PC-9 (cell line): ENCODE data around the gene ZNF33B. TPM values are rescaled to one million over a fixed set of nuclear protein-coding genes. Genes with fewer than 3 reads are reported as not detected.

Experiments used
- BruUV-seq: library from RNA; stranded (reverse); fragments of 400-500 nt; replicated peaks from 2 replicates; lab custom pipeline; 2021; lab: Mats Ljungman, UMichigan
- CTCF ChIA-PET: fragments of 300-600 bp; sonication (Branson Sonifier 250); formaldehyde crosslinking; loops from one replicate; lab custom pipeline; 2022; ENCODE audit warnings: antibody characterized with exemption; lab: Charles Lee
- POLR2A ChIA-PET: fragments of 300-600 bp; sonication (Branson Sonifier 250); formaldehyde crosslinking; loops from one replicate; lab custom pipeline; 2022; ENCODE audit warnings: antibody characterized with exemption; ENCODE audit not compliant: unreplicated experiment; lab: Charles Lee
- DNase-seq, 2 experiments: peaks; one replicate each; pipeline versions ENCODE4 v3.0.0 to v3.0.0-alpha.2; 2015 to 2022; ENCODE audit warnings: mixed read lengths in 1 of 2
- H2AFZ ChIP-seq: fragments of 200-600 bp; sonication (generic); 2 replicates; pipeline ENCODE4 v1.8.1; 2017; ENCODE audit warnings: antibody characterized with exemption
- H3F3A ChIP-seq: fragments of 200-600 bp; sonication (generic); 2 replicates; pipeline ENCODE4 v1.8.1; 2017; ENCODE audit warnings: antibody characterized with exemption, mild to moderate bottlenecking, low read depth; ENCODE audit not compliant: insufficient read depth
- H3K27ac ChIP-seq: fragments of 200-600 bp; sonication (generic); 2 replicates; pipeline ENCODE4 v1.6.1; 2016; ENCODE audit warnings: mixed run types
- H3K27me3 ChIP-seq: fragments of 200-600 bp; sonication (generic); 2 replicates; pipeline ENCODE4 v1.6.1; 2016; ENCODE audit warnings: low read depth, mixed run types; ENCODE audit not compliant: insufficient read depth
- H3K36me3 ChIP-seq: fragments of 200-600 bp; sonication (generic); 2 replicates; pipeline ENCODE4 v1.6.1; 2016; ENCODE audit warnings: low read depth, mixed run types
- H3K4me1 ChIP-seq: fragments of 200-600 bp; sonication (generic); replicated peaks from 2 replicates; pipeline ENCODE4 v1.6.1; 2016; ENCODE audit warnings: mixed run types; ENCODE audit not compliant: insufficient read depth
- H3K4me2 ChIP-seq: fragments of 200-600 bp; sonication (generic); 2 replicates; pipeline ENCODE4 v1.6.1; 2017; ENCODE audit warnings: mixed run types
- H3K4me3 ChIP-seq: fragments of 200-600 bp; sonication (generic); 2 replicates; pipeline ENCODE4 v1.6.1; 2016; ENCODE audit warnings: mixed run types
- H3K79me2 ChIP-seq: fragments of 200-600 bp; sonication (generic); 2 replicates; pipeline ENCODE4 v1.6.1; 2017; ENCODE audit warnings: low read depth, mixed run types
- H3K9me2 ChIP-seq: fragments of 200-600 bp; sonication (generic); 2 replicates; pipeline ENCODE4 v1.8.1; 2017; ENCODE audit warnings: mild to moderate bottlenecking; ENCODE audit not compliant: insufficient read depth
- H3K9me3 ChIP-seq: fragments of 200-600 bp; sonication (generic); 2 replicates; pipeline ENCODE4 v1.8.1; 2016; ENCODE audit warnings: low read depth; ENCODE audit not compliant: insufficient read depth
- H4K20me1 ChIP-seq: fragments of 200-600 bp; sonication (generic); 2 replicates; pipeline ENCODE4 v1.8.1; 2017; ENCODE audit not compliant: insufficient read depth
- EZH2 ChIP-seq: fragments of 200-600 bp; sonication (generic); IDR thresholded peaks from 2 replicates; pipeline ENCODE4 v1.8.0; 2017; ENCODE audit warnings: antibody characterized with exemption, low read depth
- intact Hi-C: fragments of 100-400 bp; cut with micrococcal nuclease; formaldehyde crosslinking; loops from one replicate; pipeline ENCODE4 v1.10.0; 2022; ENCODE audit not compliant: unreplicated experiment
- total RNA-seq: library from RNA; stranded (reverse); gene quantifications from 2 replicates; pipeline ENCODE4 v1.2.3, GENCODE V29; 2021
- TF ChIP-seq, protein P1 (sequence below): fragments of 200-600 bp; sonication (generic); conservative IDR thresholded peaks from 2 replicates; pipeline ENCODE4 v1.6.1; 2017; ENCODE audit warnings: mixed run types, antibody characterized with exemption, mild to moderate bottlenecking, moderate library complexity

ZNF33B gene
- total RNA-seq, 1 experiment from 2014 or later, result 28.4 TPM

DNA sequence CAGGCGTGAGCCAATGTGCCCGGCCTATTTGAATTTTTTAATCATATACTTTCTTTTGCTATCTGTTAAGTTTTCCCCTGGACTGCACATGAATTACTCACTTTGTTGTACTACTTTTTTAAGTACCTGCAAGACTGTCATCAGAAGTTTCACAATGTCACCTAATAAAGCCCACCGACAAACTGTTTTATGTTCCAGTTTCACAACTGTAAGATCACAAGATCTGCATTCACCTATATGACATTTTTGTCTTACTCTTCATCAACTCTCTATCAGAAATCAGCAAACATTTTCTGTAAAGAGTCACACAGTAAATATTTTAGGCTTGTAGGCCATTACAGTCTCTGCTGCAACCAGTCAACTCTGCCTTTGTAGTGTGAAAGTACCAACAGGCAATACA, 88.5 kb downstream of the ZNF33B start:
- intact Hi-C loops, result loop anchor here (10.0 kb wide), 1 partner anchor 1025 kb away; the partner anchor contains the start of gene ZNF239
- H4K20me1 ChIP-seq, result no peaks in the 10 kb centered on the region
- no peak for DNase-seq
- H3K27ac ChIP-seq, result no peak overlapping the region
- H3K9me2 ChIP-seq, result no peaks in the 10 kb centered on the region
- H2AFZ ChIP-seq, result no peak overlapping the region
- H3K4me2 ChIP-seq, result no peak overlapping the region
- H3K4me3 ChIP-seq, result no peak overlapping the region
- peaks cover 10% of the 10 kb centered on the region; the same call in 1 of the 2 replicates for H3K36me3 ChIP-seq
- peaks cover 7% of the 10 kb centered on the region; the same call in 1 of the 2 replicates for H3K79me2 ChIP-seq
- H3K27me3 ChIP-seq, result no peaks in the 10 kb centered on the region
- POLR2A ChIA-PET, result no interaction called here
- H3F3A ChIP-seq, result no peaks in the 10 kb centered on the region
- no TSS peak for BruUV-seq
- peaks cover 9% of the 10 kb centered on the region; the same call in 1 of the 2 replicates for H3K9me3 ChIP-seq
- no peak for TF ChIP-seq EZH2
- TF ChIP-seq, protein P1, sequence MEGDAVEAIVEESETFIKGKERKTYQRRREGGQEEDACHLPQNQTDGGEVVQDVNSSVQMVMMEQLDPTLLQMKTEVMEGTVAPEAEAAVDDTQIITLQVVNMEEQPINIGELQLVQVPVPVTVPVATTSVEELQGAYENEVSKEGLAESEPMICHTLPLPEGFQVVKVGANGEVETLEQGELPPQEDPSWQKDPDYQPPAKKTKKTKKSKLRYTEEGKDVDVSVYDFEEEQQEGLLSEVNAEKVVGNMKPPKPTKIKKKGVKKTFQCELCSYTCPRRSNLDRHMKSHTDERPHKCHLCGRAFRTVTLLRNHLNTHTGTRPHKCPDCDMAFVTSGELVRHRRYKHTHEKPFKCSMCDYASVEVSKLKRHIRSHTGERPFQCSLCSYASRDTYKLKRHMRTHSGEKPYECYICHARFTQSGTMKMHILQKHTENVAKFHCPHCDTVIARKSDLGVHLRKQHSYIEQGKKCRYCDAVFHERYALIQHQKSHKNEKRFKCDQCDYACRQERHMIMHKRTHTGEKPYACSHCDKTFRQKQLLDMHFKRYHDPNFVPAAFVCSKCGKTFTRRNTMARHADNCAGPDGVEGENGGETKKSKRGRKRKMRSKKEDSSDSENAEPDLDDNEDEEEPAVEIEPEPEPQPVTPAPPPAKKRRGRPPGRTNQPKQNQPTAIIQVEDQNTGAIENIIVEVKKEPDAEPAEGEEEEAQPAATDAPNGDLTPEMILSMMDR, result no peak
- CTCF ChIA-PET, result no interaction called here
- peaks cover 7% of the 10 kb centered on the region for H3K4me1 ChIP-seq

- Histone ChIP-seq H3K9me3 (peaks cover 19% of the 10 kb centered on the region; the same call in 1 of the 2 replicates), H2AFZ (no peak overlapping the region), H3K4me1 (peaks cover 7% of the 10 kb centered on the region), H3K4me2 (no peak overlapping the region), H3K79me2 (peaks cover 7% of the 10 kb centered on the region; the same call in 1 of the 2 replicates), H3K9me2 (no peaks in the 10 kb centered on the region), H3K27me3 (no peaks in the 10 kb centered on the region), H3K4me3 (no peak overlapping the region), H4K20me1 (no peaks in the 10 kb centered on the region), H3F3A (no peaks in the 10 kb centered on the region), H3K27ac (no peak overlapping the region), H3K36me3 (peaks cover 18% of the 10 kb centered on the region; the same call in 1 of the 2 replicates)
- POLR2A ChIA-PET, result no interaction called here
- BruUV-seq, result no TSS peak
- CTCF ChIA-PET, result no interaction called here
- intact Hi-C loops, result no loop called here
- TF ChIP-seq, protein P1, result no peak
- no peak for TF ChIP-seq EZH2
- no peak for DNase-seq
Observed at GRCh38 chr10:42548254-42548653, 90.1 kb downstream of the ZNF33B start.

- CTCF ChIA-PET, result no interaction called here
- H3K9me3 ChIP-seq, result peaks cover 32% of the 10 kb centered on the region
- peaks cover 6% of the 10 kb centered on the region; the same call in 1 of the 2 replicates for H3F3A ChIP-seq
- POLR2A ChIA-PET, result no interaction called here
- no peak for DNase-seq
- H3K9me2 ChIP-seq, result no peaks in the 10 kb centered on the region
- no peaks in the 10 kb centered on the region for H3K4me1 ChIP-seq
- BruUV-seq, result no TSS peak
- H4K20me1 ChIP-seq, result no peaks in the 10 kb centered on the region
- H3K79me2 ChIP-seq, result no peaks in the 10 kb centered on the region
- no peaks in the 10 kb centered on the region for H3K27me3 ChIP-seq
- peaks cover 22% of the 10 kb centered on the region for H3K36me3 ChIP-seq
- no peak overlapping the region for H2AFZ ChIP-seq
- H3K27ac ChIP-seq, result no peak overlapping the region
- no peak overlapping the region for H3K4me3 ChIP-seq
- intact Hi-C loops, result no loop called here
- no peak for TF ChIP-seq EZH2
- TF ChIP-seq, protein P1, result no peak
- H3K4me2 ChIP-seq, result no peak overlapping the region
Observed at GRCh38 chr10:42544945-42545344, 93.4 kb downstream of the ZNF33B start.
